ENCODE data around the gene RNF32.

RNF32 gene

GRCh38 chr7:156608173-156608478 lies 32.4 kb upstream of the RNF32 start:
- ATAC-seq (replicated peaks): peak in 1 of 2 donors; percentile 16
- Mint-ChIP-seq H3K27ac (no peak overlapping the region), H3K4me1 (peaks cover 5 to 15% of the 10 kb centered on the region in 2 donors), H3K27me3 (peaks cover 48 to 68% of the 10 kb centered on the region in 2 donors), H3K9me3 (no peaks in the 10 kb centered on the region), H3K36me3 (peaks cover 0 to 2% of the 10 kb centered on the region in 2 donors), H3K4me3 (peak overlapping the region; percentile 79 to 88)
- DNase-seq: no peak

GRCh38 chr7:156609010-156609877 lies 31.3 kb upstream of the RNF32 start:
- Mint-ChIP-seq H3K4me3 (peak overlapping the region in 1 of 2 donors; percentile 50), H3K4me1 (peaks cover 7 to 18% of the 10 kb centered on the region in 2 donors), H3K9me3 (no peaks in the 10 kb centered on the region), H3K27me3 (peaks cover 51 to 74% of the 10 kb centered on the region in 2 donors), H3K36me3 (peaks cover 0 to 2% of the 10 kb centered on the region in 2 donors), H3K27ac (no peak overlapping the region)
- DNase-seq (no peak), ATAC-seq (replicated peaks) (no peak)

GRCh38 chr7:156610130-156610529 lies 30.4 kb upstream of the RNF32 start:
- H3K27ac Mint-ChIP-seq: no peak overlapping the region
- no peaks in the 10 kb centered on the region for H3K9me3 Mint-ChIP-seq
- peaks cover 7 to 18% of the 10 kb centered on the region in 2 donors for H3K4me1 Mint-ChIP-seq
- ATAC-seq (replicated peaks) (no peak), DNase-seq (no peak)
- peaks cover 0 to 2% of the 10 kb centered on the region in 2 donors for H3K36me3 Mint-ChIP-seq
- no peak overlapping the region for H3K4me3 Mint-ChIP-seq
- peaks cover 51 to 77% of the 10 kb centered on the region in 2 donors for H3K27me3 Mint-ChIP-seq

GRCh38 chr7:156610601-156611000 lies 30.0 kb upstream of the RNF32 start:
- Mint-ChIP-seq H3K9me3 (no peaks in the 10 kb centered on the region), H3K4me1 (peaks cover 7 to 18% of the 10 kb centered on the region in 2 donors), H3K27ac (no peak overlapping the region), H3K36me3 (peaks cover 0 to 2% of the 10 kb centered on the region in 2 donors), H3K27me3 (peaks cover 49 to 75% of the 10 kb centered on the region in 2 donors), H3K4me3 (no peak overlapping the region)
- ATAC-seq (replicated peaks): no peak
- no peak for DNase-seq

GRCh38 chr7:156611014-156612010 lies 29.3 kb upstream of the RNF32 start:
- no peak for DNase-seq
- Mint-ChIP-seq H3K36me3 (peaks cover 0 to 2% of the 10 kb centered on the region in 2 donors), H3K9me3 (no peaks in the 10 kb centered on the region), H3K4me1 (peaks cover 7 to 20% of the 10 kb centered on the region in 2 donors), H3K27me3 (peaks cover 52 to 80% of the 10 kb centered on the region in 2 donors), H3K27ac (no peak overlapping the region), H3K4me3 (no peak overlapping the region)
- ATAC-seq (replicated peaks): no peak

- Mint-ChIP-seq H3K9me3 (no peaks in the 10 kb centered on the region), H3K36me3 (no peaks in the 10 kb centered on the region), H3K27me3 (peaks cover 59 to 80% of the 10 kb centered on the region in 2 donors), H3K4me1 (peaks cover 7 to 28% of the 10 kb centered on the region in 2 donors), H3K4me3 (no peak overlapping the region), H3K27ac (no peak overlapping the region)
- peak; percentile 50 to 67 for ATAC-seq (replicated peaks)
- DNase-seq: peak; percentile 10
Observed at GRCh38 chr7:156612930-156613329, 27.6 kb upstream of the RNF32 start.

- no peak for DNase-seq
- peaks cover 59 to 80% of the 10 kb centered on the region in 2 donors for H3K27me3 Mint-ChIP-seq
- H3K36me3 Mint-ChIP-seq: no peaks in the 10 kb centered on the region
- H3K4me1 Mint-ChIP-seq: peaks cover 7 to 20% of the 10 kb centered on the region in 2 donors
- no peak overlapping the region for H3K27ac Mint-ChIP-seq
- no peak overlapping the region for H3K4me3 Mint-ChIP-seq
- H3K9me3 Mint-ChIP-seq: peaks cover 0 to 1% of the 10 kb centered on the region in 2 donors
- no peak for ATAC-seq (replicated peaks)
Observed at GRCh38 chr7:156614434-156615264, 25.9 kb upstream of the RNF32 start.

GRCh38 chr7:156616269-156617202 lies 24.0 kb upstream of the RNF32 start:
- peaks cover 5 to 6% of the 10 kb centered on the region in 2 donors for H3K36me3 Mint-ChIP-seq
- H3K27ac Mint-ChIP-seq: no peak overlapping the region
- DNase-seq: peak; percentile 12
- peak overlapping the region; percentile 70 to 83 for H3K4me3 Mint-ChIP-seq
- peaks cover 63 to 82% of the 10 kb centered on the region in 2 donors for H3K27me3 Mint-ChIP-seq
- peaks cover 7 to 20% of the 10 kb centered on the region in 2 donors for H3K4me1 Mint-ChIP-seq
- peak; percentile 80 to 84 for ATAC-seq (replicated peaks)
- peaks cover 6 to 7% of the 10 kb centered on the region in 2 donors for H3K9me3 Mint-ChIP-seq

GRCh38 chr7:156617215-156617614 lies 23.4 kb upstream of the RNF32 start:
- no peak for DNase-seq
- peak overlapping the region; percentile 70 to 83 for H3K4me3 Mint-ChIP-seq

GRCh38 chr7:156618078-156618779 lies 22.3 kb upstream of the RNF32 start:
- Mint-ChIP-seq H3K27me3 (peaks cover 63 to 80% of the 10 kb centered on the region in 2 donors), H3K4me3 (no peak overlapping the region), H3K27ac (no peak overlapping the region), H3K9me3 (peaks cover 6 to 9% of the 10 kb centered on the region in 2 donors), H3K36me3 (peaks cover 6 to 8% of the 10 kb centered on the region in 2 donors), H3K4me1 (peaks cover 3 to 15% of the 10 kb centered on the region in 2 donors)
- DNase-seq: no peak
- ATAC-seq (replicated peaks): no peak

More at GRCh38 chr7:156617215-156617614, 23.4 kb upstream of the RNF32 start:
- no peak overlapping the region for H3K27ac Mint-ChIP-seq
- peaks cover 67 to 84% of the 10 kb centered on the region in 2 donors for H3K27me3 Mint-ChIP-seq
- peaks cover 7 to 20% of the 10 kb centered on the region in 2 donors for H3K4me1 Mint-ChIP-seq
- H3K36me3 Mint-ChIP-seq: peaks cover 6 to 8% of the 10 kb centered on the region in 2 donors
- H3K9me3 Mint-ChIP-seq: peaks cover 6 to 9% of the 10 kb centered on the region in 2 donors
- ATAC-seq (replicated peaks): peak; percentile 22 to 51

GRCh38 chr7:156618780-156619367 lies 21.7 kb upstream of the RNF32 start:
- DNase-seq: no peak
- no peak for ATAC-seq (replicated peaks)
- peaks cover 6 to 10% of the 10 kb centered on the region in 2 donors for H3K9me3 Mint-ChIP-seq
- H3K4me3 Mint-ChIP-seq: no peak overlapping the region
- no peak overlapping the region for H3K27ac Mint-ChIP-seq
- H3K36me3 Mint-ChIP-seq: peaks cover 6 to 8% of the 10 kb centered on the region in 2 donors
- peaks cover 2 to 14% of the 10 kb centered on the region in 2 donors for H3K4me1 Mint-ChIP-seq
- peaks cover 60 to 84% of the 10 kb centered on the region in 2 donors for H3K27me3 Mint-ChIP-seq

Measured in stimulated activated naive B cell treated with anti-CD40 and anti-IgM and Interleukin-4, amounts not matched to agents 10 μg/mL and 1 μg/mL and 100 μg/mL, for 72 hours (primary cell).